WTC11 (cell line): ENCODE results near the gene RSRC1. TPM values are rescaled to one million over a fixed set of nuclear protein-coding genes. Genes with fewer than 3 reads are reported as not detected.

Source experiments
- ATAC-seq: fragments of 200-7000 bp; cut with Tn5 transposase; 2 replicates; pipeline ENCODE4 v1.10.0; 2021; ENCODE audit warnings: mild to moderate bottlenecking, moderate library complexity
- CTCF ChIA-PET: fragments of 300-600 bp; sonication (Branson Sonifier 250); formaldehyde crosslinking; loops from one replicate; lab custom pipeline; 2021; ENCODE audit warnings: antibody characterized with exemption; lab: Charles Lee
- POLR2A ChIA-PET: fragments of 350-600 bp; sonication (Branson Sonifier 250); formaldehyde crosslinking; loops from one replicate; lab custom pipeline; 2021; ENCODE audit warnings: antibody characterized with exemption; lab: Charles Lee
- DNase-seq: peaks from one replicate; pipeline ENCODE4 v3.0.0; 2021; ENCODE audit warnings: low spot score
- H3K27ac Mint-ChIP-seq: 2 replicates; pipeline ENCODE4 v1.8.0; 2021; ENCODE audit warnings: mixed read lengths
- H3K27me3 Mint-ChIP-seq: 2 replicates; pipeline ENCODE4 v1.8.0; 2021; ENCODE audit warnings: low read depth, mild to moderate bottlenecking, moderate library complexity, mixed read lengths
- H3K36me3 Mint-ChIP-seq: 2 replicates; pipeline ENCODE4 v1.8.0; 2021; ENCODE audit warnings: mixed read lengths
- H3K4me1 Mint-ChIP-seq: 2 replicates; pipeline ENCODE4 v1.8.0; 2022; ENCODE audit warnings: mixed read lengths
- H3K4me3 Mint-ChIP-seq: 2 replicates; pipeline ENCODE4 v1.8.0; 2021; ENCODE audit warnings: mild to moderate bottlenecking, moderate library complexity, mixed read lengths
- H3K9me3 Mint-ChIP-seq: 2 replicates; pipeline ENCODE4 v1.8.0; 2021; ENCODE audit warnings: mixed read lengths
- E2F4 ChIP-seq: sonication (generic); formaldehyde crosslinking; IDR thresholded peaks from 2 replicates; pipeline ENCODE4 v1.8.1; 2022; ENCODE audit warnings: low read depth, mild to moderate bottlenecking, moderate library complexity, missing genetic modification reagents, borderline replicate concordance
- FOXP1 ChIP-seq: sonication (generic); formaldehyde crosslinking; IDR thresholded peaks from 2 replicates; pipeline ENCODE4 v1.8.0; 2022; ENCODE audit warnings: missing genetic modification reagents, mild to moderate bottlenecking, moderate library complexity, borderline replicate concordance
- NR2C2 ChIP-seq: sonication (generic); formaldehyde crosslinking; IDR thresholded peaks from 2 replicates; pipeline ENCODE4 v1.8.0; 2022; ENCODE audit warnings: mild to moderate bottlenecking, missing genetic modification reagents
- TCF7 ChIP-seq: sonication (generic); formaldehyde crosslinking; IDR thresholded peaks from 2 replicates; pipeline ENCODE4 v1.8.0; 2022; ENCODE audit warnings: mild to moderate bottlenecking, low read depth, missing genetic modification reagents, moderate library complexity
- TP53 ChIP-seq: sonication (generic); formaldehyde crosslinking; IDR thresholded peaks from 2 replicates; pipeline ENCODE4 v1.8.1; 2023; ENCODE audit warnings: mild to moderate bottlenecking, missing genetic modification reagents
- ZNF281 ChIP-seq: sonication (generic); formaldehyde crosslinking; IDR thresholded peaks from 2 replicates; pipeline ENCODE4 v1.8.0; 2023; ENCODE audit warnings: mild to moderate bottlenecking, missing genetic modification reagents
- ZNF416 ChIP-seq: fragments of 250-450 bp; sonication (Bioruptor Pico); IDR thresholded peaks from 2 replicates; pipeline ENCODE4 v1.9.0; 2021; ENCODE audit warnings: mild to moderate bottlenecking, inconsistent platforms
- ZNF423 ChIP-seq: fragments of 250-450 bp; sonication (Bioruptor Pico); IDR thresholded peaks from 2 replicates; pipeline ENCODE4 v2.1.2; 2022; ENCODE audit warnings: mild to moderate bottlenecking, moderate library complexity
- ZSCAN18 ChIP-seq: fragments of 250-450 bp; sonication (Bioruptor Pico); IDR thresholded peaks from 2 replicates; pipeline ENCODE4 v2.1.2; 2022; ENCODE audit warnings: mild to moderate bottlenecking, moderate library complexity
- total RNA-seq: library from RNA; stranded (reverse); gene quantifications from 3 replicates; pipeline ENCODE4 v1.2.3, GENCODE V29; 2021
- TF ChIP-seq, protein P1 (sequence below): sonication (generic); formaldehyde crosslinking; IDR thresholded peaks from 2 replicates; pipeline ENCODE4 v1.8.1; 2022; ENCODE audit warnings: missing genetic modification reagents, borderline replicate concordance
- TF ChIP-seq, protein P2 (sequence below): sonication (generic); formaldehyde crosslinking; IDR thresholded peaks from 2 replicates; pipeline ENCODE4 v1.8.1; 2023; ENCODE audit warnings: mild to moderate bottlenecking, missing genetic modification reagents, moderate library complexity
- TF ChIP-seq, protein P3 (sequence below): fragments of 250-450 bp; sonication (Bioruptor Pico); IDR thresholded peaks from 2 replicates; pipeline ENCODE4 v1.9.0; 2021; ENCODE audit warnings: mild to moderate bottlenecking
- TF ChIP-seq, protein P4 (sequence below): fragments of 250-450 bp; sonication (Bioruptor Pico); IDR thresholded peaks from 2 replicates; pipeline ENCODE4 v1.8.0; 2021; ENCODE audit warnings: mild to moderate bottlenecking
- TF ChIP-seq, protein P5 (sequence below): sonication (generic); formaldehyde crosslinking; IDR thresholded peaks from 2 replicates; pipeline ENCODE4 v1.8.1; 2023; ENCODE audit warnings: mild to moderate bottlenecking, moderate library complexity, missing genetic modification reagents

Gene RSRC1
- total RNA-seq, 1 experiment from 2014 or later = 21.3 TPM

DNA sequence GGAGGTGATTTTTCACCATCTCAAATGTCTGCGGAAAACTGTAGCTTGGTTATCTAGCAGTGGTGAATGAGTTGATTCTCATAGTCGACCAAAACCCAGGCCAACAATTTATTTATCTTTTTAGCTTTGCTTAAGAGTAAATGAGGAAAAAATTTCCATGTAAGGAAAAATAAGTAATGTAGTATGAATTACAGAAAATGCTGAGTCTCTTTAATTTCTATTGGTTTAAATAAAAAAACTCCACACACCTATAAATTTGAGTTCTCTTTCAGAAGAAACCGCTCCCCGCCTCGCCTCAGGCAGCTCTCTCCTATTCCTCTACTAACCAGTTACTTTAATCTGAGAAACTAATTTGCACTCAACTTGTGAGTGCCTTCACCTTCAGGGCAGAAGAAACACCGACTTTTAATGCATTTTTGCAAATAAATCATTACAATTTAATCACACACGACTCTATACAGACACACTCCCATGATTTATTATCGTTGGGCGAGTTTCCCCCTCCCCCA lies 540 bp upstream of the RSRC1 start:
- no peak for ATAC-seq

DNA sequence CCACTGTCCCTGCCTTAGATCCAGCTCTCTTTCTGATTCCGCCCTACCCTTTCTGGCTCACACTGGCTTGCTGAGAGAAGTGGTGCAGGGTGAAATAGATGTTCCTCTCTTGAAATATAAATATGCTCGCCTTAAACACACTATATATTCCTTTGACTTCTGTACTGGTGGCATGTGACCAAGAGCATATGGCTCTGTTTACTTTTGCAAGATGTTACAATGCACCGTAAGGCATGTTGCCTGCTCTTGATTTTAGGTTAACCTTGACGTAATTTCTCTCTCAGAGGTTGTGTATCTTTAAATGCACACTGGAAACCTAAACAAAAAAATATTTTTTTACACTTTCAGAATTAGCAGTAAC lies 749 bp downstream of the RSRC1 start:
- CTCF ChIA-PET = interaction anchor here (1.1 to 2.0 kb wide), 7 partner anchors 8 to 534 kb away, joined by 3 to 8 read pairs (median 5); partner anchors contain the start of gene GFM1
- no peak for ATAC-seq
- H3K4me3 Mint-ChIP-seq = peak overlapping the region; percentile 92
- TF ChIP-seq, protein P1, sequence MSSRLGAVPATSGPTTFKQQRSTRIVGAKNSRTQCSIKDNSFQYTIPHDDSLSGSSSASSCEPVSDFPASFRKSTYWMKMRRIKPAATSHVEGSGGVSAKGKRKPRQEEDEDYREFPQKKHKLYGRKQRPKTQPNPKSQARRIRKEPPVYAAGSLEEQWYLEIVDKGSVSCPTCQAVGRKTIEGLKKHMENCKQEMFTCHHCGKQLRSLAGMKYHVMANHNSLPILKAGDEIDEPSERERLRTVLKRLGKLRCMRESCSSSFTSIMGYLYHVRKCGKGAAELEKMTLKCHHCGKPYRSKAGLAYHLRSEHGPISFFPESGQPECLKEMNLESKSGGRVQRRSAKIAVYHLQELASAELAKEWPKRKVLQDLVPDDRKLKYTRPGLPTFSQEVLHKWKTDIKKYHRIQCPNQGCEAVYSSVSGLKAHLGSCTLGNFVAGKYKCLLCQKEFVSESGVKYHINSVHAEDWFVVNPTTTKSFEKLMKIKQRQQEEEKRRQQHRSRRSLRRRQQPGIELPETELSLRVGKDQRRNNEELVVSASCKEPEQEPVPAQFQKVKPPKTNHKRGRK (CRISPR knock-in tag) = no peak
- TF ChIP-seq, protein P2, sequence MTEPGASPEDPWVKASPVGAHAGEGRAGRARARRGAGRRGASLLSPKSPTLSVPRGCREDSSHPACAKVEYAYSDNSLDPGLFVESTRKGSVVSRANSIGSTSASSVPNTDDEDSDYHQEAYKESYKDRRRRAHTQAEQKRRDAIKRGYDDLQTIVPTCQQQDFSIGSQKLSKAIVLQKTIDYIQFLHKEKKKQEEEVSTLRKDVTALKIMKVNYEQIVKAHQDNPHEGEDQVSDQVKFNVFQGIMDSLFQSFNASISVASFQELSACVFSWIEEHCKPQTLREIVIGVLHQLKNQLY (CRISPR knock-in tag) = no peak
- no peak for TF ChIP-seq ZNF423 (CRISPR knock-in tag)
- TF ChIP-seq NR2C2 (CRISPR knock-in tag) = no peak
- TF ChIP-seq, protein P3, sequence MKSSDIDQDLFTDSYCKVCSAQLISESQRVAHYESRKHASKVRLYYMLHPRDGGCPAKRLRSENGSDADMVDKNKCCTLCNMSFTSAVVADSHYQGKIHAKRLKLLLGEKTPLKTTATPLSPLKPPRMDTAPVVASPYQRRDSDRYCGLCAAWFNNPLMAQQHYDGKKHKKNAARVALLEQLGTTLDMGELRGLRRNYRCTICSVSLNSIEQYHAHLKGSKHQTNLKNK = no peak
- no peak for TF ChIP-seq TP53
- no peak for TF ChIP-seq ZNF416 (CRISPR knock-in tag)
- no peak for TF ChIP-seq FOXP1 (CRISPR knock-in tag)
- no peak for TF ChIP-seq E2F4 (CRISPR knock-in tag)
- TF ChIP-seq, protein P4, sequence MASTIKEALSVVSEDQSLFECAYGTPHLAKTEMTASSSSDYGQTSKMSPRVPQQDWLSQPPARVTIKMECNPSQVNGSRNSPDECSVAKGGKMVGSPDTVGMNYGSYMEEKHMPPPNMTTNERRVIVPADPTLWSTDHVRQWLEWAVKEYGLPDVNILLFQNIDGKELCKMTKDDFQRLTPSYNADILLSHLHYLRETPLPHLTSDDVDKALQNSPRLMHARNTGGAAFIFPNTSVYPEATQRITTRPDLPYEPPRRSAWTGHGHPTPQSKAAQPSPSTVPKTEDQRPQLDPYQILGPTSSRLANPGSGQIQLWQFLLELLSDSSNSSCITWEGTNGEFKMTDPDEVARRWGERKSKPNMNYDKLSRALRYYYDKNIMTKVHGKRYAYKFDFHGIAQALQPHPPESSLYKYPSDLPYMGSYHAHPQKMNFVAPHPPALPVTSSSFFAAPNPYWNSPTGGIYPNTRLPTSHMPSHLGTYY (CRISPR knock-in tag) = no peak

More for the DNA sequence above, 540 bp upstream of the RSRC1 start:
- no peak for TF ChIP-seq ZNF281
- TF ChIP-seq, protein P3 = no peak
- TF ChIP-seq ZSCAN18 (CRISPR knock-in tag) = no peak
- TF ChIP-seq, protein P5, sequence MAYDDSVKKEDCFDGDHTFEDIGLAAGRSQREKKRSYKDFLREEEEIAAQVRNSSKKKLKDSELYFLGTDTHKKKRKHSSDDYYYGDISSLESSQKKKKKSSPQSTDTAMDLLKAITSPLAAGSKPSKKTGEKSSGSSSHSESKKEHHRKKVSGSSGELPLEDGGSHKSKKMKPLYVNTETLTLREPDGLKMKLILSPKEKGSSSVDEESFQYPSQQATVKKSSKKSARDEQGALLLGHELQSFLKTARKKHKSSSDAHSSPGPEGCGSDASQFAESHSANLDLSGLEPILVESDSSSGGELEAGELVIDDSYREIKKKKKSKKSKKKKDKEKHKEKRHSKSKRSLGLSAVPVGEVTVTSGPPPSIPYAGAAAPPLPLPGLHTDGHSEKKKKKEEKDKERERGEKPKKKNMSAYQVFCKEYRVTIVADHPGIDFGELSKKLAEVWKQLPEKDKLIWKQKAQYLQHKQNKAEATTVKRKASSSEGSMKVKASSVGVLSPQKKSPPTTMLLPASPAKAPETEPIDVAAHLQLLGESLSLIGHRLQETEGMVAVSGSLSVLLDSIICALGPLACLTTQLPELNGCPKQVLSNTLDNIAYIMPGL (CRISPR knock-in tag) = no peak
- TF ChIP-seq TCF7 (CRISPR knock-in tag) = no peak
- peak overlapping the region; percentile 89 for H3K27ac Mint-ChIP-seq
- H3K36me3 Mint-ChIP-seq = peaks cover 15% of the 10 kb centered on the region
- DNase-seq = no peak
- H3K4me3 Mint-ChIP-seq = peak overlapping the region; percentile 92
- CTCF ChIA-PET = interaction anchor here (1.1 to 2.0 kb wide), 7 partner anchors 9 to 577 kb away, joined by 3 to 8 read pairs (median 5); partner anchors contain the start of gene GFM1
- peaks cover 41% of the 10 kb centered on the region for H3K4me1 Mint-ChIP-seq
- peaks cover 17% of the 10 kb centered on the region for H3K9me3 Mint-ChIP-seq
- POLR2A ChIA-PET = interaction anchor here (0.6 to 1.9 kb wide), 8 partner anchors 9 to 619 kb away, joined by 3 to 5 read pairs (median 4); partner anchors contain the start of gene MLF1
- peaks cover 56% of the 10 kb centered on the region for H3K27me3 Mint-ChIP-seq

More for the DNA sequence above, 749 bp downstream of the RSRC1 start:
- H3K4me1 Mint-ChIP-seq = peaks cover 42% of the 10 kb centered on the region
- no peak for DNase-seq
- H3K9me3 Mint-ChIP-seq = peaks cover 22% of the 10 kb centered on the region
- peak overlapping the region; percentile 62 for H3K27ac Mint-ChIP-seq
- peaks cover 15% of the 10 kb centered on the region for H3K36me3 Mint-ChIP-seq
- peaks cover 43% of the 10 kb centered on the region for H3K27me3 Mint-ChIP-seq
- POLR2A ChIA-PET = interaction anchor here (1.2 to 1.9 kb wide), 5 partner anchors 13 to 460 kb away, joined by 3 to 5 read pairs (median 4); partner anchors contain the start of gene MLF1
